K562 (cell line): ENCODE measurements around the gene MITF. TPM values are rescaled to one million over a fixed set of nuclear protein-coding genes. Genes with fewer than 3 reads are reported as not detected.

ENCODE experiments used
- ATAC-seq: fragments of 200-7000 bp; cut with Tn5 transposase; 3 replicates; pipeline ENCODE4 v1.9.1; 2020; ENCODE audit warnings: moderate library complexity
- BruUV-seq: library from RNA; stranded (reverse); fragments of 400-500 nt; replicated peaks from 2 replicates; lab custom pipeline; 2021; lab: Mats Ljungman, UMichigan
- CTCF ChIA-PET: fragments of 300-600 bp; formaldehyde crosslinking; extraction: SDS; loops from one replicate; lab custom pipeline; 2021; ENCODE audit warnings: low intra/inter-chr PET ratio; lab: Yijun Ruan, JAX
- POLR2A ChIA-PET: fragments of 300-600, 350-650 bp; sonication (Branson Sonifier 250); formaldehyde crosslinking; extraction: SDS; loops from one replicate; lab custom pipeline; 2021; ENCODE audit warnings: antibody characterized with exemption, inconsistent platforms; lab: Yijun Ruan, JAX
- DNase-seq, 4 experiments: peaks; one replicate each; pipeline versions ENCODE4 v3.0.0 to v3.0.0-alpha.2; 2011 to 2018; ENCODE audit warnings: low spot score in 3 of 4, mixed read lengths in 3 of 4; ENCODE audit errors: extremely low read depth in 1 of 4
- FAIRE-seq: peaks from 2 replicates; lab custom pipeline; 2011; peaks lifted over from hg19 to GRCh38; lab: Jason Lieb, UNC
- H2AFZ ChIP-seq: 2 replicates; pipeline ENCODE4 v1.6.0; 2011; ENCODE audit warnings: low read depth, low read length, control low read depth, inconsistent platforms
- H3K27ac ChIP-seq: fragments of 200-600 bp; 3 replicates; pipeline ENCODE4 v1.8.0; 2011; ENCODE audit warnings: low read depth, mild to moderate bottlenecking, control low read depth, inconsistent platforms, low read length, moderate library complexity, mixed read lengths; ENCODE audit errors: extremely low read depth
- H3K27me3 ChIP-seq, 2 experiments: fragments of 300-600 bp in 1 of 2; 2 replicates in 1 of 2; 3 replicates in 1 of 2; pipeline versions ENCODE4 v1.6.0 to v1.8.0; 2011; ENCODE audit warnings: inconsistent platforms in 2 of 2, low read length in 2 of 2, mild to moderate bottlenecking in 1 of 2, mixed read lengths in 1 of 2, moderate library complexity in 1 of 2; ENCODE audit not compliant: control insufficient read depth in 2 of 2, insufficient read depth in 2 of 2
- H3K36me3 ChIP-seq: fragments of 300-600 bp; 3 replicates; pipeline ENCODE4 v1.8.0; 2011; ENCODE audit warnings: mild to moderate bottlenecking, low read length, inconsistent platforms; ENCODE audit not compliant: control insufficient read depth, insufficient read depth
- H3K4me1 ChIP-seq, 2 experiments: fragments of 200-600 bp in 1 of 2; replicated peaks in 1 of 2; 2 replicates in 1 of 2; 3 replicates in 1 of 2; pipeline versions ENCODE4 v1.5.1 to v1.8.0; 2011; ENCODE audit warnings: inconsistent platforms in 2 of 2, low read length in 2 of 2, mild to moderate bottlenecking in 1 of 2, mixed read lengths in 1 of 2, moderate library complexity in 1 of 2; ENCODE audit not compliant: control insufficient read depth in 2 of 2, insufficient read depth in 2 of 2
- H3K4me2 ChIP-seq: 2 replicates; pipeline ENCODE4 v1.6.1; 2011; ENCODE audit warnings: low read length, control low read depth, inconsistent platforms, mixed read lengths; ENCODE audit not compliant: insufficient read depth
- H3K4me3 ChIP-seq: fragments of 200-600 bp; sonication (generic), shearing (Covaris generic); 2 replicates; pipeline ENCODE4 v1.5.1; 2016; ENCODE audit warnings: control low read depth, inconsistent platforms
- H3K79me2 ChIP-seq: fragments of 200-600 bp; 3 replicates; pipeline ENCODE4 v1.8.0; 2011; ENCODE audit warnings: low read length, inconsistent platforms; ENCODE audit not compliant: control insufficient read depth, insufficient read depth
- H3K9ac ChIP-seq, 2 experiments: 2 replicates each; pipeline versions ENCODE4 v1.6.0 to v1.6.1; 2011; ENCODE audit warnings: low read depth in 2 of 2, low read length in 2 of 2, control low read depth in 1 of 2, inconsistent platforms in 1 of 2, mild to moderate bottlenecking in 1 of 2, mixed read lengths in 1 of 2; ENCODE audit not compliant: insufficient read depth in 1 of 2
- H3K9me1 ChIP-seq: one replicate; pipeline ENCODE4 v1.6.0; 2011; ENCODE audit warnings: inconsistent platforms, mild to moderate bottlenecking, low read length, moderate library complexity; ENCODE audit not compliant: control insufficient read depth, insufficient read depth
- H3K9me3 ChIP-seq: replicated peaks from 2 replicates; pipeline ENCODE4 v1.5.1; 2011; ENCODE audit warnings: low read depth, low read length, inconsistent platforms; ENCODE audit not compliant: control insufficient read depth, insufficient read depth
- H4K20me1 ChIP-seq: replicated peaks from 2 replicates; pipeline ENCODE4 v1.6.1; 2011; ENCODE audit warnings: low read length, inconsistent platforms, mixed read lengths; ENCODE audit not compliant: control insufficient read depth, insufficient read depth
- FUS ChIP-seq: fragments of 200-400 bp; formaldehyde crosslinking; optimal IDR thresholded peaks from 2 replicates; pipeline ENCODE3; 2017; ENCODE audit warnings: low read depth, low read length
- RHOXF2B ChIP-seq: fragments of 250-450 bp; sonication (Bioruptor Pico); conservative IDR thresholded peaks from 2 replicates; pipeline ENCODE4 v1.5.1; 2021
- TAF15 ChIP-seq: fragments of 200-400 bp; formaldehyde crosslinking; IDR thresholded peaks from 2 replicates; pipeline ENCODE4 v1.6.1; 2017; ENCODE audit warnings: mild to moderate bottlenecking, low read depth, low read length, moderate library complexity
- ZKSCAN8 ChIP-seq: fragments of 200-800 bp; sonication (Bioruptor generic); IDR thresholded peaks from 2 replicates; pipeline ENCODE4 v1.6.1; 2016; ENCODE audit warnings: missing genetic modification characterization, missing compliant biosample characterization
- WGBS: fragments of 100-300 bp; shearing (Covaris generic); methylation state at CpG from one replicate; pipeline ENCODE4 v1.1.6; 2016; ENCODE audit warnings: low coverage, mixed read lengths; ENCODE audit not compliant: insufficient coverage; ENCODE audit errors: missing lambda C conversion rate; 5-methylcytosine and 5-hydroxymethylcytosine counted together
- in situ Hi-C: fragments of 300-500 bp; cut with MboI; formaldehyde crosslinking; loops from 4 replicates; pipeline ENCODE4 v1.15.0; 2018; ENCODE audit warnings: inconsistent platforms, mixed read lengths
- intact Hi-C: fragments of 100-400 bp; cut with micrococcal nuclease; formaldehyde crosslinking; loops from 2 replicates; pipeline ENCODE4 v1.14.2; 2022
- polyA plus RNA-seq, 8 experiments: library from polyadenylated mRNA; depleted of rRNA in 4 of 8; stranded (reverse) in 5 of 8; unstranded in 3 of 8; fragments of >200 nt; fragmentation: Nextera tagmentation in 2 of 8; fragmentation: Illumina TruSeq in 1 of 8; extraction: Ambion mirVana in 2 of 8; extraction: Trizol in 1 of 8; gene quantifications; 2 replicates each; pipeline versions ENCODE4 v1.2.1 to v1.2.3, GENCODE V29; 2011 to 2014; ENCODE audit warnings: inconsistent platforms in 1 of 8, missing spikeins in 1 of 8
- small RNA-seq: library from RNA; depleted of rRNA; stranded (forward); fragments of <200 nt; gene quantifications from one replicate; pipeline ENCODE3, GENCODE V24; 2014
- total RNA-seq, 7 experiments: library from RNA; depleted of rRNA in 6 of 7; stranded (reverse); fragments of >200 nt in 6 of 7; fragmentation: Illumina TruSeq in 2 of 7; extraction: Trizol in 2 of 7; gene quantifications; 2 replicates each; pipeline versions ENCODE4 v1.2.1 to v1.2.3, GENCODE V29; 2011 to 2021; ENCODE audit warnings: low replicate concordance in 1 of 7

Gene MITF
- total and polyA plus RNA-seq, 9 of the 15 experiments (the other 6 are each of a cell fraction or from before 2014, with no cell fraction given) = 5.6 to 14.9 (median 11.1) TPM

DNA sequence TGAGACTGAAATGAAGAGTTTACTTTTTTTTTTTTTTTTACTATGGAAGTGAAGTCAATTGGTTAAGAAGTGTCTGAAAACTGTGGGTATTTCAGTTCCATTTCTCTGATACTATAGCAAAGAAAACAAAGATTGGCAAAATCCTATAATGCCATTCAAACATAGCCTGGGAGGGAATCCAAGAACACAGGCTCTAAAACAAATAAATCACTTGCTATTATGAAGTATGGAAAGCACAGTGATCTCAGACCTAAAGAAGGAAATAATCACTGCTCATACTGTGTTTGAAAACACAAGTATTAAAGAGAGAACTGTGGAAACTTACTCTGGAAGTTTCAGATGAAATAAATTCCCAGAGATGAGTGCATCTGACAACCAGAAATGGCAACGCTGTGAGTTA is 272.3 kb downstream of the MITF start:
- H4K20me1 ChIP-seq = no peaks in the 10 kb centered on the region
- no peak for DNase-seq
- FAIRE-seq = no peak
- no peaks in the 10 kb centered on the region for H3K79me2 ChIP-seq
- ChIA-PET POLR2A (no interaction called here), CTCF (no interaction called here)
- H3K9ac ChIP-seq = no peak overlapping the region
- no peaks in the 10 kb centered on the region for H3K9me3 ChIP-seq
- no peak overlapping the region for H2AFZ ChIP-seq
- H3K36me3 ChIP-seq = no peaks in the 10 kb centered on the region
- intact Hi-C loops = no loop called here
- H3K9me1 ChIP-seq = no peaks in the 10 kb centered on the region
- no peaks in the 10 kb centered on the region; a peak in 1 of 5 replicates for H3K27me3 ChIP-seq
- TF ChIP-seq RHOXF2B (CRISPR knock-in tag) (no peak), TAF15 (no peak), ZKSCAN8 (no peak), FUS (no peak)
- 0% methylated on average over 1 of the region's 1 CpG for WGBS
- in situ Hi-C loops = no loop called here
- no peak for ATAC-seq
- H3K27ac ChIP-seq = no peak overlapping the region
- no peak overlapping the region for H3K4me3 ChIP-seq
- no peaks in the 10 kb centered on the region for H3K4me1 ChIP-seq
- BruUV-seq = no TSS peak
- no peak overlapping the region for H3K4me2 ChIP-seq

Small RNAs within 50 kb of the gene (small RNA-seq; reads per million reads assigned to genes)
- not detected for gene RN7SL418P
